PC-9 (cell line): ENCODE measurements around the gene RTF2. TPM values are rescaled to one million over a fixed set of nuclear protein-coding genes. Genes with fewer than 3 reads are reported as not detected.
A peak's percentile ranks its signal among the peaks of the same experiment; 100 is the strongest.

Source experiments
- BruUV-seq: library from RNA; stranded (reverse); fragments of 400-500 nt; replicated peaks from 2 replicates; lab custom pipeline; 2021; lab: Mats Ljungman, UMichigan
- CTCF ChIA-PET: fragments of 300-600 bp; sonication (Branson Sonifier 250); formaldehyde crosslinking; loops from one replicate; lab custom pipeline; 2022; ENCODE audit warnings: antibody characterized with exemption; lab: Charles Lee
- POLR2A ChIA-PET: fragments of 300-600 bp; sonication (Branson Sonifier 250); formaldehyde crosslinking; loops from one replicate; lab custom pipeline; 2022; ENCODE audit warnings: antibody characterized with exemption; ENCODE audit not compliant: unreplicated experiment; lab: Charles Lee
- DNase-seq, 2 experiments: peaks; one replicate each; pipeline versions ENCODE4 v3.0.0 to v3.0.0-alpha.2; 2015 to 2022; ENCODE audit warnings: mixed read lengths in 1 of 2
- H2AFZ ChIP-seq: fragments of 200-600 bp; sonication (generic); 2 replicates; pipeline ENCODE4 v1.8.1; 2017; ENCODE audit warnings: antibody characterized with exemption
- H3F3A ChIP-seq: fragments of 200-600 bp; sonication (generic); 2 replicates; pipeline ENCODE4 v1.8.1; 2017; ENCODE audit warnings: antibody characterized with exemption, mild to moderate bottlenecking, low read depth; ENCODE audit not compliant: insufficient read depth
- H3K27ac ChIP-seq: fragments of 200-600 bp; sonication (generic); 2 replicates; pipeline ENCODE4 v1.6.1; 2016; ENCODE audit warnings: mixed run types
- H3K27me3 ChIP-seq: fragments of 200-600 bp; sonication (generic); 2 replicates; pipeline ENCODE4 v1.6.1; 2016; ENCODE audit warnings: low read depth, mixed run types; ENCODE audit not compliant: insufficient read depth
- H3K36me3 ChIP-seq: fragments of 200-600 bp; sonication (generic); 2 replicates; pipeline ENCODE4 v1.6.1; 2016; ENCODE audit warnings: low read depth, mixed run types
- H3K4me1 ChIP-seq: fragments of 200-600 bp; sonication (generic); replicated peaks from 2 replicates; pipeline ENCODE4 v1.6.1; 2016; ENCODE audit warnings: mixed run types; ENCODE audit not compliant: insufficient read depth
- H3K4me2 ChIP-seq: fragments of 200-600 bp; sonication (generic); 2 replicates; pipeline ENCODE4 v1.6.1; 2017; ENCODE audit warnings: mixed run types
- H3K4me3 ChIP-seq: fragments of 200-600 bp; sonication (generic); 2 replicates; pipeline ENCODE4 v1.6.1; 2016; ENCODE audit warnings: mixed run types
- H3K79me2 ChIP-seq: fragments of 200-600 bp; sonication (generic); 2 replicates; pipeline ENCODE4 v1.6.1; 2017; ENCODE audit warnings: low read depth, mixed run types
- H3K9me2 ChIP-seq: fragments of 200-600 bp; sonication (generic); 2 replicates; pipeline ENCODE4 v1.8.1; 2017; ENCODE audit warnings: mild to moderate bottlenecking; ENCODE audit not compliant: insufficient read depth
- H3K9me3 ChIP-seq: fragments of 200-600 bp; sonication (generic); 2 replicates; pipeline ENCODE4 v1.8.1; 2016; ENCODE audit warnings: low read depth; ENCODE audit not compliant: insufficient read depth
- H4K20me1 ChIP-seq: fragments of 200-600 bp; sonication (generic); 2 replicates; pipeline ENCODE4 v1.8.1; 2017; ENCODE audit not compliant: insufficient read depth
- CTCF ChIP-seq: fragments of 200-600 bp; sonication (generic); conservative IDR thresholded peaks from 2 replicates; pipeline ENCODE4 v1.6.1; 2017; ENCODE audit warnings: mixed run types, antibody characterized with exemption, mild to moderate bottlenecking, moderate library complexity
- EZH2 ChIP-seq: fragments of 200-600 bp; sonication (generic); IDR thresholded peaks from 2 replicates; pipeline ENCODE4 v1.8.0; 2017; ENCODE audit warnings: antibody characterized with exemption, low read depth
- intact Hi-C: fragments of 100-400 bp; cut with micrococcal nuclease; formaldehyde crosslinking; loops from one replicate; pipeline ENCODE4 v1.10.0; 2022; ENCODE audit not compliant: unreplicated experiment
- total RNA-seq: library from RNA; stranded (reverse); gene quantifications from 2 replicates; pipeline ENCODE4 v1.2.3, GENCODE V29; 2021

Gene RTF2
- total RNA-seq, 1 experiment from 2014 or later = 108 TPM

GRCh38 chr20:56422076-56422823 is 46.2 kb upstream of the RTF2 start:
- Histone ChIP-seq H3K27me3 (no peaks in the 10 kb centered on the region), H2AFZ (peak overlapping the region; percentile 65), H3K27ac (peak overlapping the region; percentile 55), H3K9me2 (no peaks in the 10 kb centered on the region), H3K4me3 (no peak overlapping the region), H3K4me1 (peaks cover 35% of the 10 kb centered on the region), H4K20me1 (no peaks in the 10 kb centered on the region), H3K4me2 (peak overlapping the region; percentile 56), H3K9me3 (no peaks in the 10 kb centered on the region), H3K36me3 (no peaks in the 10 kb centered on the region), H3K79me2 (no peaks in the 10 kb centered on the region), H3F3A (peaks cover 11% of the 10 kb centered on the region; the same call in 1 of the 2 replicates)
- TF ChIP-seq EZH2 (no peak), CTCF (no peak)
- DNase-seq = peak; percentile 35 to 86
- no TSS peak for BruUV-seq
- POLR2A ChIA-PET = interaction anchor here (0.6 kb wide), 1 partner anchor 9 kb away, joined by 13 read pairs; no protein-coding TSS in a partner anchor
- intact Hi-C loops = no loop called here
- CTCF ChIA-PET = interaction anchor here (0.5 kb wide), 1 partner anchor 38 kb away, joined by 3 read pairs; no protein-coding TSS in a partner anchor

- POLR2A ChIA-PET = interaction anchor here (0.6 kb wide), 1 partner anchor 10 kb away, joined by 13 read pairs; no protein-coding TSS in a partner anchor
- H3K4me1 ChIP-seq = peaks cover 35% of the 10 kb centered on the region
These were observed 45.6 kb upstream of the RTF2 start for GRCh38 chr20:56422824-56423189.

GRCh38 chr20:56423211-56423610 is 45.2 kb upstream of the RTF2 start:
- Histone ChIP-seq H3K9me2 (no peaks in the 10 kb centered on the region), H3K79me2 (no peaks in the 10 kb centered on the region), H3K36me3 (no peaks in the 10 kb centered on the region), H3F3A (peaks cover 11% of the 10 kb centered on the region; the same call in 1 of the 2 replicates), H2AFZ (no peak overlapping the region), H4K20me1 (no peaks in the 10 kb centered on the region), H3K4me3 (no peak overlapping the region), H3K9me3 (no peaks in the 10 kb centered on the region), H3K27ac (peak overlapping the region; percentile 55; the same call in 1 of the 2 replicates), H3K27me3 (no peaks in the 10 kb centered on the region), H3K4me2 (peak overlapping the region; percentile 56; the same call in 1 of the 2 replicates), H3K4me1 (peaks cover 35% of the 10 kb centered on the region)
- intact Hi-C loops = no loop called here
- DNase-seq = no peak
- POLR2A ChIA-PET = interaction anchor here (0.6 kb wide), 1 partner anchor 10 kb away, joined by 8 read pairs; no protein-coding TSS in a partner anchor
- CTCF ChIA-PET = interaction anchor here (0.6 to 0.7 kb wide), 2 partner anchors 25 to 745 kb away, joined by 3 read pairs; no protein-coding TSS in a partner anchor
- TF ChIP-seq CTCF (no peak), EZH2 (no peak)
- BruUV-seq = no TSS peak

More at GRCh38 chr20:56422824-56423189, 45.6 kb upstream of the RTF2 start:
- no peaks in the 10 kb centered on the region for H3K36me3 ChIP-seq
- H3K9me2 ChIP-seq = no peaks in the 10 kb centered on the region
- no peaks in the 10 kb centered on the region for H3K9me3 ChIP-seq
- peaks cover 11% of the 10 kb centered on the region; the same call in 1 of the 2 replicates for H3F3A ChIP-seq
- H3K27me3 ChIP-seq = no peaks in the 10 kb centered on the region
- H4K20me1 ChIP-seq = no peaks in the 10 kb centered on the region
- H3K4me2 ChIP-seq = peak overlapping the region; percentile 56
- H2AFZ ChIP-seq = no peak overlapping the region
- DNase-seq = no peak
- H3K79me2 ChIP-seq = no peaks in the 10 kb centered on the region
- H3K4me3 ChIP-seq = no peak overlapping the region
- BruUV-seq = no TSS peak
- CTCF ChIA-PET = no interaction called here
- TF ChIP-seq EZH2 = no peak
- TF ChIP-seq CTCF = no peak
- H3K27ac ChIP-seq = peak overlapping the region; percentile 55
- intact Hi-C loops = no loop called here
